HG02852 (cell line): ENCODE data around the gene ATP11B.
"Not testable (repeated sequence)": the region's sequence is repeated elsewhere in the genome, so short reads cannot be mapped to it uniquely, and the experiment has no call there.

Experiments
- ATAC-seq: cut with Tn5 transposase; IDR thresholded peaks from one replicate; pipeline ENCODE4 v1.9.1; 2021; ENCODE audit warnings: mild to moderate bottlenecking, moderate library complexity; ENCODE audit not compliant: unreplicated experiment

The ATP11B gene

GRCh38 chr3:182794455-182795388 is 1.4 kb downstream of the ATP11B start:
- no peak for ATAC-seq

- no peak for ATAC-seq
These were observed 2.1 kb downstream of the ATP11B start for GRCh38 chr3:182795389-182795782.

GRCh38 chr3:182796310-182796709 is 3.0 kb downstream of the ATP11B start:
- no peak for ATAC-seq

GRCh38 chr3:182797876-182798275 is 4.6 kb downstream of the ATP11B start:
- no peak for ATAC-seq

- ATAC-seq, result not testable (repeated sequence)
These were observed 5.8 kb downstream of the ATP11B start for GRCh38 chr3:182799143-182799542.

- ATAC-seq, result no peak
These were observed 7.2 kb downstream of the ATP11B start for GRCh38 chr3:182800508-182800907.

- ATAC-seq, result no peak
These were observed 9.4 kb downstream of the ATP11B start for GRCh38 chr3:182802413-182803390.

- no peak for ATAC-seq
These were observed 10.3 kb downstream of the ATP11B start for GRCh38 chr3:182803596-182803995.

- ATAC-seq, result no peak
These were observed 13.8 kb downstream of the ATP11B start for GRCh38 chr3:182807061-182807460.

- ATAC-seq, result no peak
These were observed 14.9 kb downstream of the ATP11B start for GRCh38 chr3:182808041-182808770.

GRCh38 chr3:182809531-182809930 is 16.2 kb downstream of the ATP11B start:
- ATAC-seq, result no peak

GRCh38 chr3:182810574-182811268 is 17.4 kb downstream of the ATP11B start:
- no peak for ATAC-seq

- ATAC-seq, result no peak
These were observed 17.9 kb downstream of the ATP11B start for GRCh38 chr3:182811269-182811596.

GRCh38 chr3:182812123-182812522 is 18.8 kb downstream of the ATP11B start:
- ATAC-seq, result no peak

- no peak for ATAC-seq
These were observed 21.2 kb downstream of the ATP11B start for GRCh38 chr3:182814419-182815062.

- ATAC-seq, result no peak
These were observed 22.9 kb downstream of the ATP11B start for GRCh38 chr3:182816181-182816580.

GRCh38 chr3:182818296-182818978 is 25.1 kb downstream of the ATP11B start:
- no peak for ATAC-seq

- ATAC-seq, result no peak
These were observed 28.1 kb downstream of the ATP11B start for GRCh38 chr3:182821221-182821981.

GRCh38 chr3:182822260-182822659 is 29.0 kb downstream of the ATP11B start:
- ATAC-seq, result not testable (repeated sequence)
